SU-DHL-6 (cell line): ENCODE data around the gene PHKB.

Source experiments
- CTCF ChIP-seq: fragments of 200-600 bp; sonication (generic); IDR thresholded peaks from one replicate; pipeline ENCODE4 v1.5.1; 2017; ENCODE audit warnings: antibody characterized with exemption, mild to moderate bottlenecking, low read length, moderate library complexity; ENCODE audit not compliant: insufficient read depth, poor library complexity, severe bottlenecking
- EZH2phosphoT487 ChIP-seq: fragments of 200-600 bp; sonication (generic), shearing (Covaris generic); conservative IDR thresholded peaks from 2 replicates; pipeline ENCODE4 v1.6.1; 2018; ENCODE audit warnings: mild to moderate bottlenecking, antibody characterized with exemption, low read length, moderate library complexity, mixed read lengths

- TF ChIP-seq CTCF = no peak
- TF ChIP-seq EZH2phosphoT487 = no peak
These were observed 123.5 kb downstream of the PHKB start for GRCh38 chr16:47584464-47585225.
